GM18498 (cell line): Measurements from ENCODE around the gene ENHO.

ENCODE experiments used
- ATAC-seq: cut with Tn5 transposase; IDR thresholded peaks from one replicate; pipeline ENCODE4 v1.9.1; 2021; ENCODE audit warnings: mild to moderate bottlenecking, moderate library complexity; ENCODE audit not compliant: unreplicated experiment

ENHO gene

GRCh38 chr9:34508463-34508862 is 14.3 kb downstream of the ENHO start:
- no peak for ATAC-seq

- no peak for ATAC-seq
These were observed 14.8 kb downstream of the ENHO start for GRCh38 chr9:34507966-34508365.

- no peak for ATAC-seq
These were observed 15.2 kb downstream of the ENHO start for GRCh38 chr9:34507556-34507955.

GRCh38 chr9:34506623-34507022 is 16.2 kb downstream of the ENHO start:
- ATAC-seq: no peak

GRCh38 chr9:34505370-34506120 is 17.2 kb downstream of the ENHO start:
- no peak for ATAC-seq

- ATAC-seq: no peak
These were observed 19.4 kb downstream of the ENHO start for GRCh38 chr9:34503406-34503805.

- no peak for ATAC-seq
These were observed 19.9 kb downstream of the ENHO start for GRCh38 chr9:34502891-34503290.

- no peak for ATAC-seq
These were observed 20.3 kb downstream of the ENHO start for GRCh38 chr9:34502471-34502870.

GRCh38 chr9:34501889-34502425 is 20.8 kb downstream of the ENHO start:
- no peak for ATAC-seq

- ATAC-seq: no peak
These were observed 21.4 kb downstream of the ENHO start for GRCh38 chr9:34501372-34501771.

- no peak for ATAC-seq
These were observed 22.0 kb downstream of the ENHO start for GRCh38 chr9:34500623-34501267.

- ATAC-seq: no peak
These were observed 23.7 kb downstream of the ENHO start for GRCh38 chr9:34499076-34499475.

- no peak for ATAC-seq
These were observed 24.2 kb downstream of the ENHO start for GRCh38 chr9:34498553-34498952.

GRCh38 chr9:34496149-34496712 is 26.6 kb downstream of the ENHO start:
- no peak for ATAC-seq

- ATAC-seq: no peak
These were observed 28.7 kb downstream of the ENHO start for GRCh38 chr9:34493972-34494535.

GRCh38 chr9:34492051-34492450 is 30.7 kb downstream of the ENHO start:
- ATAC-seq: no peak

- no peak for ATAC-seq
These were observed 31.2 kb downstream of the ENHO start for GRCh38 chr9:34491596-34491995.

GRCh38 chr9:34490760-34491159 is 32.0 kb downstream of the ENHO start:
- ATAC-seq: no peak

- ATAC-seq: no peak
These were observed 32.4 kb downstream of the ENHO start for GRCh38 chr9:34490360-34490759.

- ATAC-seq: no peak
These were observed 36.2 kb downstream of the ENHO start for GRCh38 chr9:34486572-34486971.

- no peak for ATAC-seq
These were observed 37.0 kb downstream of the ENHO start for GRCh38 chr9:34485822-34486221.

GRCh38 chr9:34484678-34485077 is 38.1 kb downstream of the ENHO start:
- no peak for ATAC-seq
